ENCODE measurements around the gene ALDH4A1. TPM values are rescaled to one million over a fixed set of nuclear protein-coding genes. Genes with fewer than 3 reads are reported as not detected.

ALDH4A1 gene
- total and polyA plus RNA-seq, 9 of the 15 experiments (the other 6 are each of a cell fraction or from before 2014, with no cell fraction given), result 0.27 to 31.4 (median 16.6) TPM

DNA sequence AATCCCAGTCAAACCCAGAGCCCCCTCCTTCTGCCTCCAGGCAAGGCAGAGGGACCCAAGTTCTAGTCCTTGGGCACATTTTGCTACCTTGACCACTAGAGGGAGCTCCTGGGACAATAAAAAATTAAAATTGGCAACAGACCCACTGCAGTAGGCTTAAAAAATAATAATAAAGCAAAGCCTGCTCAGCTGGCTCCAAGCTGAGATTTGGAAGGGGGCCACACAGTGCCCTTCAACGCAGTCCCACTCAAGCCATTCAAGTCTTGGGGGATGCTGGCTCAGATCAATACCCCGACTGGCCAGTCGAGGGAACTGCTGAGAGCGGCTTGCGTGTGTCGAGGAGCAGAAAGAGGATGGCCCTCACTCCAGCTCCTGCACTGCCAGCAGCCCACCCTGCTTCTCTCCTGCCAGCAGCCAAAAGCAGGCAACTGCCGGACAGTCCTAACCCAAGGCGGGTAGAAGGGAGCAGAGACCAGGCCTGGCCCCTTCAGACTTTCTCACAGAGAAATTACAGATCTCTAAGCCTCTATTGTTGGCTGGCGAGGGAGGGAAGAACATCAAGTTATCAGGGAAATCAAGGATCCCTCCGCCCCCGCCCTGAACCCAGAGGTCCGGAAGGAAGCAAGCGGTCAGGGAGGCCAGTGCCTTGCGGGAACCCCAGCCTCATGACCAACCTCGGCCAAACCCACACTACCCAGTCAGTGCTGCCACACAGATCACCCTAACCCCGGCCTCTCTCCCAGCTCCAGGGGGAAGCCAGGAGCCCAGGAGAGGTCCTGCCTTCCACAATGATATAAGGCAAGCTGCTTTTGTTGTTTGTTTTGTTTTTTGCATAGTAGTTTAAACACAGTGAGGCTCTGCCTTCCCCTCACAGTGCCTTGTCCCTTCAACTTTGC is 4.9 kb upstream of the ALDH4A1 start (continued):
- TF ChIP-seq KLF1 (tag; IDR thresholded peaks at IDR 0.05) (0 out of 2 replicates have a peak, but pooled peaks have one; percentile 44), ZFP36 (IDR thresholded peaks at IDR 0.05; ENCODE audit: low read depth, low read length, partially characterized antibody) (no peak), ZNF699 (CRISPR knock-in tag; IDR thresholded peaks at IDR 0.05; ENCODE audit: insufficient replicate concordance) (no peak), PURB (CRISPR knock-in tag; IDR thresholded peaks at IDR 0.05; ENCODE audit: low read depth) (no peak), BCL6 (CRISPR knock-in tag; IDR thresholded peaks at IDR 0.05) (no peak), RFX5 (IDR thresholded peaks at IDR 0.05; ENCODE audit: low read depth, low read length) (no peak), ZNF551 (CRISPR knock-in tag; IDR thresholded peaks at IDR 0.05) (no peak), KDM4B (IDR thresholded peaks at IDR 0.05; ENCODE audit: borderline replicate concordance in 2 of 2, low read depth in 1 of 2) (no peak), OTX1 (CRISPR knock-in tag; IDR thresholded peaks at IDR 0.05) (no peak), ZKSCAN1 (IDR thresholded peaks at IDR 0.05; ENCODE audit: low read depth, low read length) (peak; percentile 36; the same call in 1 of the 2 replicates), NFE2 (IDR thresholded peaks at IDR 0.05; ENCODE audit: low read depth) (no peak), CEBPG (CRISPR knock-in tag; IDR thresholded peaks at IDR 0.05) (no peak), CEBPG (tag; conservative IDR thresholded peaks at IDR 0.05 in 1 of 2, IDR thresholded peaks at IDR 0.05 in 1 of 2) (no peak), PHTF2 (CRISPR knock-in tag; IDR thresholded peaks at IDR 0.05) (no peak), ZNF644 (tag; IDR thresholded peaks at IDR 0.05; ENCODE audit: low read depth) (no peak)
- TF ChIP-seq, protein P1, sequence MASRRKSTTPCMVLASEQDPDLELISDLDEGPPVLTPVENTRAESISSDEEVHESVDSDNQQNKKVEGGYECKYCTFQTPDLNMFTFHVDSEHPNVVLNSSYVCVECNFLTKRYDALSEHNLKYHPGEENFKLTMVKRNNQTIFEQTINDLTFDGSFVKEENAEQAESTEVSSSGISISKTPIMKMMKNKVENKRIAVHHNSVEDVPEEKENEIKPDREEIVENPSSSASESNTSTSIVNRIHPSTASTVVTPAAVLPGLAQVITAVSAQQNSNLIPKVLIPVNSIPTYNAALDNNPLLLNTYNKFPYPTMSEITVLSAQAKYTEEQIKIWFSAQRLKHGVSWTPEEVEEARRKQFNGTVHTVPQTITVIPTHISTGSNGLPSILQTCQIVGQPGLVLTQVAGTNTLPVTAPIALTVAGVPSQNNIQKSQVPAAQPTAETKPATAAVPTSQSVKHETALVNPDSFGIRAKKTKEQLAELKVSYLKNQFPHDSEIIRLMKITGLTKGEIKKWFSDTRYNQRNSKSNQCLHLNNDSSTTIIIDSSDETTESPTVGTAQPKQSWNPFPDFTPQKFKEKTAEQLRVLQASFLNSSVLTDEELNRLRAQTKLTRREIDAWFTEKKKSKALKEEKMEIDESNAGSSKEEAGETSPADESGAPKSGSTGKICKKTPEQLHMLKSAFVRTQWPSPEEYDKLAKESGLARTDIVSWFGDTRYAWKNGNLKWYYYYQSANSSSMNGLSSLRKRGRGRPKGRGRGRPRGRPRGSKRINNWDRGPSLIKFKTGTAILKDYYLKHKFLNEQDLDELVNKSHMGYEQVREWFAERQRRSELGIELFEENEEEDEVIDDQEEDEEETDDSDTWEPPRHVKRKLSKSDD (conservative IDR thresholded peaks at IDR 0.05; ENCODE audit: low read length), result no peak
- TF ChIP-seq, protein P2, sequence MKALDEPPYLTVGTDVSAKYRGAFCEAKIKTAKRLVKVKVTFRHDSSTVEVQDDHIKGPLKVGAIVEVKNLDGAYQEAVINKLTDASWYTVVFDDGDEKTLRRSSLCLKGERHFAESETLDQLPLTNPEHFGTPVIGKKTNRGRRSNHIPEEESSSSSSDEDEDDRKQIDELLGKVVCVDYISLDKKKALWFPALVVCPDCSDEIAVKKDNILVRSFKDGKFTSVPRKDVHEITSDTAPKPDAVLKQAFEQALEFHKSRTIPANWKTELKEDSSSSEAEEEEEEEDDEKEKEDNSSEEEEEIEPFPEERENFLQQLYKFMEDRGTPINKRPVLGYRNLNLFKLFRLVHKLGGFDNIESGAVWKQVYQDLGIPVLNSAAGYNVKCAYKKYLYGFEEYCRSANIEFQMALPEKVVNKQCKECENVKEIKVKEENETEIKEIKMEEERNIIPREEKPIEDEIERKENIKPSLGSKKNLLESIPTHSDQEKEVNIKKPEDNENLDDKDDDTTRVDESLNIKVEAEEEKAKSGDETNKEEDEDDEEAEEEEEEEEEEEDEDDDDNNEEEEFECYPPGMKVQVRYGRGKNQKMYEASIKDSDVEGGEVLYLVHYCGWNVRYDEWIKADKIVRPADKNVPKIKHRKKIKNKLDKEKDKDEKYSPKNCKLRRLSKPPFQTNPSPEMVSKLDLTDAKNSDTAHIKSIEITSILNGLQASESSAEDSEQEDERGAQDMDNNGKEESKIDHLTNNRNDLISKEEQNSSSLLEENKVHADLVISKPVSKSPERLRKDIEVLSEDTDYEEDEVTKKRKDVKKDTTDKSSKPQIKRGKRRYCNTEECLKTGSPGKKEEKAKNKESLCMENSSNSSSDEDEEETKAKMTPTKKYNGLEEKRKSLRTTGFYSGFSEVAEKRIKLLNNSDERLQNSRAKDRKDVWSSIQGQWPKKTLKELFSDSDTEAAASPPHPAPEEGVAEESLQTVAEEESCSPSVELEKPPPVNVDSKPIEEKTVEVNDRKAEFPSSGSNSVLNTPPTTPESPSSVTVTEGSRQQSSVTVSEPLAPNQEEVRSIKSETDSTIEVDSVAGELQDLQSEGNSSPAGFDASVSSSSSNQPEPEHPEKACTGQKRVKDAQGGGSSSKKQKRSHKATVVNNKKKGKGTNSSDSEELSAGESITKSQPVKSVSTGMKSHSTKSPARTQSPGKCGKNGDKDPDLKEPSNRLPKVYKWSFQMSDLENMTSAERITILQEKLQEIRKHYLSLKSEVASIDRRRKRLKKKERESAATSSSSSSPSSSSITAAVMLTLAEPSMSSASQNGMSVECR (CRISPR knock-in tag; IDR thresholded peaks at IDR 0.05), result no peak
- TF ChIP-seq, protein P3, sequence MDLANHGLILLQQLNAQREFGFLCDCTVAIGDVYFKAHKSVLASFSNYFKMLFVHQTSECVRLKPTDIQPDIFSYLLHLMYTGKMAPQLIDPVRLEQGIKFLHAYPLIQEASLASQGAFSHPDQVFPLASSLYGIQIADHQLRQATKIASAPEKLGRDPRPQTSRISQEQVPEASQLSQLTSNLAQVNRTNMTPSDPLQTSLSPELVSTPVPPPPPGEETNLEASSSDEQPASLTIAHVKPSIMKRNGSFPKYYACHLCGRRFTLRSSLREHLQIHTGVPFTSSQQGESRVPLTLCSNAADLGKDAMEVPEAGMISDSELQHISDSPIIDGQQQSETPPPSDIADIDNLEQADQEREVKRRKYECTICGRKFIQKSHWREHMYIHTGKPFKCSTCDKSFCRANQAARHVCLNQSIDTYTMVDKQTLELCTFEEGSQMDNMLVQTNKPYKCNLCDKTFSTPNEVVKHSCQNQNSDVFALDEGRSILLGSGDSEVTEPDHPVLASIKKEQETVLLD (IDR thresholded peaks at IDR 0.05), result peak; percentile 28; the same call in 1 of the 2 replicates
